Measurements from ENCODE around the gene GEMIN2.
"Not testable (repeated sequence)": the region's sequence is repeated elsewhere in the genome, so short reads cannot be mapped to it uniquely, and the experiment has no call there.

GEMIN2 gene

DNA sequence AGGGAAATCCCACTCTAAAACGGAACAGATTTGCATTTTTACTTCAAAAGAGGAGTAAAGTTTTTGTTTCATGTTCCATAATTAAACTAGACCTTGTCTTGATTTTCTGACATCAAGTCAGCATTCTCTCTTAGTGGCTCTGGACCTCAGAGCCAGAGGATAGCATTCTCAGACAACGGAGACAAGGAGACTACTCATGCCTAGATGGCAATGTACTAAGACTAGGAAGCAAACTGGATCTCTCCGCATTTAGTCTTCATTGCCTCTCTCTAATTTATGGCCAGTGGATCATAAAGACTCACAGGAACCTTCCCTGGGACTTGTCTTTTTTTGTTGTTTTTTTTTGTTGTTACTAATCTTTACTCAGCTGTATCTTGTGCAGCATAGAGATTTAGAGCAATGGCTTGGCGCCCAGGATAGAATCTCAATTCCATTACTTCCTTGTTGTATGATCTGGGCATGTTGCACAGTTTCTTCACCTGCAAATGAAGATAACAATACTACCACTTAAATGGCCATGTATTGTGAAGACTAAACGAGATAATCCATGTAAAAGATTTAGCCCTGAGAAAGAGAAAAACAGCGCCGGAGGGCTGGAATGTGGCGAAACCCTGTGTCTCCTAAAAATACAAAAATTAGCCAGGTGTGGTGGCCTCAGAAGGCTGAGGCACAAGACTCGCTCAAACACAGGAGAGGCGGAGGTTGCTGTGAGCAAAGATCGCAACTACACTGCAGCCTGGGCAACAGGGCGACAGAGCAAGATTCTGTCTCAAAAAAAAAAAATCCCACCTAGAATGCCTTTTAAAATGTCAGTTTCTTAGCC lies 4.0 kb upstream of the GEMIN2 start:
- DNase-seq (ENCODE audit: low read depth in 2 of 2), result no peak

- DNase-seq (ENCODE audit: low read depth in 2 of 2), result no peak
Measured at GRCh38 chr14:39113685-39114072, 444 bp upstream of the GEMIN2 start.

GRCh38 chr14:39122330-39123138 lies 8.4 kb downstream of the GEMIN2 start:
- no peak for DNase-seq (ENCODE audit: low read depth in 2 of 2)

GRCh38 chr14:39137835-39138234 lies 23.7 kb downstream of the GEMIN2 start:
- DNase-seq (ENCODE audit: low read depth in 2 of 2), result not testable (repeated sequence)

- no peak for DNase-seq (ENCODE audit: low read depth in 2 of 2)
Measured at GRCh38 chr14:39138440-39138839, 24.3 kb downstream of the GEMIN2 start.

DNA sequence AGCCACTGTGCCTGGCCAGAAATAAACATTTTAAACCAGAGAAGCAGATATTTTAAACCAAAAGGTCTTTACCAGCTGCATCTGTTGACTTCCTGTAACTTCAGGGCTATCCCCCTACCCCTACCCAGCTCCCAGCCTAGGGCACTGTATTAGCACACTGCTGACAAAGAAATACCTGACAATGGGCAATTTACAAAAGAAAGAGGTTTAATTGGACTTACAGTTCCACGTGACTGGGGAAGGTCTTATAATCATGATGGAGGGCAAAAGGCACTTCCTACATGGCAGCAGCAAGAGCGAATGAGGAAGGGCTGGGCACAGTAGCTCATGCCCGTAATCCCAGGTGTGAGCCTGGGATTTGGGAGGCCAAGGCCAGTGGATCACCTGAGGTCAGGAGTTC lies 26.0 kb downstream of the GEMIN2 start:
- DNase-seq (ENCODE audit: low read depth in 2 of 2), result no peak

DNA sequence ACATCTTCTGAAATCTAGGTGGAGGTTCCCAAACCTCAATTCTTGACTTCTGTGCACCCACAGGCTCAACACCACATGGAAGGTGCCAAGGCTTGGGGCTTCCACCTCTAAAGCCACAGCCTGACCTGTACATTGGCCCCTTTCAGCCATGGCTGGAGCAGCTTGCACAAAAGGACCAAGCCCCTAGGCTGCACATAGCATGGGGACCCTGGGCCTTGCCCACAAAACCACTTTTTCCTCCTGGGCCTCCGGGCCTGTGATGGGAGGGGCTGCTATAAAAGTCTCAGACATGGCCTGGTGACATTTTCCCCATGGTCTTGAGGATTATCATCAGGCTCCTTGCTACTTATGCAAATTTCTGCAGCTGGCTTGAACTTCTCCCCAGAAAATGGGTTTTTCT lies 27.5 kb downstream of the GEMIN2 start:
- DNase-seq (ENCODE audit: low read depth in 2 of 2), result not testable (repeated sequence)

- not testable (repeated sequence) for DNase-seq (ENCODE audit: low read depth in 2 of 2)
Measured at GRCh38 chr14:39143226-39143625, 29.1 kb downstream of the GEMIN2 start.

GRCh38 chr14:39145266-39145966 lies 31.3 kb downstream of the GEMIN2 start:
- no peak for DNase-seq (ENCODE audit: low read depth in 2 of 2)

DNA sequence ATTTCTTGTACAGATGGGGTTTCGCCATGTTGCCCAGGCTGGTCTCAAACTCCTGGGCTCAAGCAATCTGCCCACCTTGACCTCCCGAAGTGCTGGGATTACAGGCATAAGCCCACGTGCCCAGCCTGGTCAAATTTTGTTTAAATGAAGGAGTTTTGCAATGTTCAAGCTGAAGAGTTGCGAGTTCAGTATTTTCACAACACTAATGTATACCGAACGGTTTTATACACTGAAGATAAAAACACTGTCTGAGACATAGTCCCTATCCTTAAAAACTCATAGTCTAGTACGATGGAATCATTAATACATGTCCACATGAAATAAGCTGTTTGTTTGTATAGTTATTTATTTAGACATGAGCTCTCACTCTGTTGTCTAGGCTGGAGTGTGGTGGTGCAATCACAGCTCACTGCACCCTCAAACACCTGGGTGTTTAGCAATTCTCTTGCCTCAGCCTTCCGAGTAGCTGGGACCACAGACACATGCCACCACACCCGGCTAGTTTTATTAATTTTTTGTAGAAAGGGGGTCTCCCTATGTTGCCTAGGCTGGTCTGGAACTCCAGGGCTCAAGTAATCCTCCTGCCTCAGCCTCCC lies 40.6 kb downstream of the GEMIN2 start:
- DNase-seq (ENCODE audit: low read depth in 2 of 2), result no peak

- DNase-seq (ENCODE audit: low read depth in 2 of 2), result no peak
Measured at GRCh38 chr14:39157491-39157890, 43.4 kb downstream of the GEMIN2 start.

DNA sequence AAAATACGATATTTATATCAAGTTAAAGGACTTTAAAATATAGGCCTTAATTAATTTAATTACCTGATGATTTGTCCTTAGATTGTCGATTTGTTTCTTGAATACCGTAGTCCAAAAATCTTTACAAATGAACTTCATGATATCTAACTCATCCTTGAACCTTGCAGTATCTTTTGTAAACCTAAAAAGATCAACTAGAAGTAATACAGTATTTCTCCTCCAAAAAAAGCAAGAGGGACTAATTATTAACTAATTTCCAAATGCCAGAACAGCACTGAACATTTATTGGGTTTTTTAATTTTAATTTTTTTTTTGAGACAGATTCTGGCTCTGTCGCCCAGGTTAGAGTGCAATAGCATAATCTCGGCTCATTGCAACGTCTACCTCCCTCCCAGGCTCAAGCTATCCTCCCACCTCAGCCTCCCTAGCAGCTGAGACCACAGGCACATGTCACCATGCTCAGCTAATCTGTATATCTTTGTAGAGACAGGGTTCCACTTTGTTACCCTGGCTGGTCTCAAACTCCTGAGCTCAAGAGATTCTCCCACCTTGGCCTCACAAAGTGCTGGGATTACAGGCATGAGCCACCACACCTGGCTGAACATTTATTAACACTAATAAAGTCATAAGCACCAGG lies 44.2 kb downstream of the GEMIN2 start:
- no peak for DNase-seq (ENCODE audit: low read depth in 2 of 2)

- no peak for DNase-seq (ENCODE audit: low read depth in 2 of 2)
Measured at GRCh38 chr14:39160494-39160893, 46.4 kb downstream of the GEMIN2 start.

- DNase-seq (ENCODE audit: low read depth in 2 of 2), result not testable (repeated sequence)
Measured at GRCh38 chr14:39167797-39168320, 53.7 kb downstream of the GEMIN2 start.

DNA sequence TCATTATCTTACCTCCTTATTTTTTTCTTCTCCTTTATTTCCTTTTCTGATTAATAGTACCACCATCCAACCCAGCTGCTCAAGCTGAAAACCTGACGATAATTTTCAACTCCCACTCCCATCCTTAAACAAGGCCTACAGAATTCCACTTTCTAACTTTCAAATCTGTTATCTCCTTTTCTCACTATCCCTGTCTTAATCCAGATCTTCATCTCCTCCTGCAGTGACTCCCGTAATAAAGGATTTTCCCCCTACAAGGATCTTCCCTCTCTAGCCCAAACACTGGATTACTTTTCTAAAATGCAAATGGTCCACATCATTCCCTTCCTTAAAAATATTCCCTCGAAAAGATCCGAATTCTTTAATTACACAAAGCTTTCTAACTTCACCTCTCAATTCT lies 54.5 kb downstream of the GEMIN2 start:
- no peak for DNase-seq (ENCODE audit: low read depth in 2 of 2)

- DNase-seq (ENCODE audit: low read depth in 2 of 2), result no peak
Measured at GRCh38 chr14:39169541-39169900, 55.4 kb downstream of the GEMIN2 start.

DNA sequence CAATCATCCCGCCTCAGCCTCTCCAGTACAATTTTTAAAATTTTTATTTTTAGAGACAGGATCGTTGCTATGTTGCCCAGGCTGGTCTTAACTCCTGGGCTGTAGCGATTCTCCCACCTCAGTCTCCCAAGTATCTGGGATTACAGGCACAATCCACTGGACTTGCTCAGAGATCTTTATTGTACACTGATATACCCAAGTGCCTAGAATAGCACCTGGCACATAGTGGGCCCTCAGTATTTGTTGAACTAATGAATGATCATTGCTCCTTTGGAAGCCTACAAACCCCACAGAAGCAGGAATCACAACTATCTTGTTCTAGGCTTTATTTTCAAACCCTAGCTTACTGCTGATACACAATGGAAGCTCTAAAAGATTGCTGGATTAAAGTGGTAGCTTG lies 59.1 kb downstream of the GEMIN2 start:
- DNase-seq (ENCODE audit: low read depth in 2 of 2), result no peak

GRCh38 chr14:39174560-39175444 lies 60.7 kb downstream of the GEMIN2 start, which contains the start of gene PNN:
Gene PNN, plus strand, starts transcription at chr14:39175254. Its CDS starts 26 bp downstream, at chr14:39175280.
- DNase-seq (ENCODE audit: low read depth in 2 of 2), result peak; percentile 84 to 91

GRCh38 chr14:39175445-39176262 lies 61.5 kb downstream of the GEMIN2 start:
- peak in 1 of 2 donors; percentile 27 for DNase-seq (ENCODE audit: low read depth in 2 of 2)
